ENCODE results near the gene DSCAML1. TPM values are rescaled to one million over a fixed set of nuclear protein-coding genes. Genes with fewer than 3 reads are reported as not detected.
A peak's percentile ranks its signal among the peaks of the same experiment; 100 is the strongest.

The DSCAML1 gene
- total RNA-seq, 2 donors from 2014 or later = 2.8 TPM; not detected in 1

- Mint-ChIP-seq H3K4me1 (no peaks in the 10 kb centered on the region), H3K4me3 (no peak overlapping the region), H3K27me3 (peaks cover 4% of the 10 kb centered on the region), H3K36me3 (ENCODE audit: low read depth) (no peaks in the 10 kb centered on the region), H3K27ac (no peak overlapping the region), H3K9me3 (no peaks in the 10 kb centered on the region)
- no peak for ATAC-seq (replicated peaks)
Measured at GRCh38 chr11:117687776-117688175, 109.2 kb downstream of the DSCAML1 start.

- no peak for ATAC-seq (replicated peaks)
- Mint-ChIP-seq H3K9me3 (no peaks in the 10 kb centered on the region), H3K4me1 (no peaks in the 10 kb centered on the region), H3K27me3 (peaks cover 3% of the 10 kb centered on the region), H3K4me3 (no peak overlapping the region), H3K27ac (no peak overlapping the region), H3K36me3 (ENCODE audit: low read depth) (no peaks in the 10 kb centered on the region)
Measured at GRCh38 chr11:117686711-117687110, 110.3 kb downstream of the DSCAML1 start.

- Mint-ChIP-seq H3K4me3 (no peak overlapping the region), H3K9me3 (no peaks in the 10 kb centered on the region), H3K27ac (no peak overlapping the region), H3K36me3 (ENCODE audit: low read depth) (no peaks in the 10 kb centered on the region), H3K4me1 (no peaks in the 10 kb centered on the region), H3K27me3 (peaks cover 3% of the 10 kb centered on the region)
- ATAC-seq (replicated peaks) = no peak
Measured at GRCh38 chr11:117685566-117685965, 111.5 kb downstream of the DSCAML1 start.

GRCh38 chr11:117684731-117685130, 112.3 kb downstream of the DSCAML1 start:
- Mint-ChIP-seq H3K27ac (no peak overlapping the region), H3K27me3 (peaks cover 3% of the 10 kb centered on the region), H3K4me1 (no peaks in the 10 kb centered on the region), H3K9me3 (no peaks in the 10 kb centered on the region), H3K4me3 (no peak overlapping the region), H3K36me3 (ENCODE audit: low read depth) (no peaks in the 10 kb centered on the region)
- ATAC-seq (replicated peaks) = no peak

- no peaks in the 10 kb centered on the region for H3K36me3 Mint-ChIP-seq (ENCODE audit: low read depth)
Measured at GRCh38 chr11:117684111-117684510, 112.9 kb downstream of the DSCAML1 start.

GRCh38 chr11:117681438-117681837, 115.6 kb downstream of the DSCAML1 start:
- no peak for ATAC-seq (replicated peaks)
- Mint-ChIP-seq H3K27ac (no peak overlapping the region), H3K36me3 (ENCODE audit: low read depth) (no peaks in the 10 kb centered on the region), H3K9me3 (no peaks in the 10 kb centered on the region), H3K27me3 (peaks cover 8% of the 10 kb centered on the region), H3K4me1 (peaks cover 4% of the 10 kb centered on the region), H3K4me3 (no peak overlapping the region)

More at GRCh38 chr11:117684111-117684510, 112.9 kb downstream of the DSCAML1 start:
- Mint-ChIP-seq H3K4me1 (no peaks in the 10 kb centered on the region), H3K27me3 (no peaks in the 10 kb centered on the region), H3K27ac (no peak overlapping the region), H3K4me3 (no peak overlapping the region), H3K9me3 (no peaks in the 10 kb centered on the region)
- no peak for ATAC-seq (replicated peaks)

- H3K4me3 Mint-ChIP-seq = no peak overlapping the region
- no peaks in the 10 kb centered on the region for H3K36me3 Mint-ChIP-seq (ENCODE audit: low read depth)
- H3K27ac Mint-ChIP-seq = no peak overlapping the region
- H3K4me1 Mint-ChIP-seq = peaks cover 4% of the 10 kb centered on the region
- ATAC-seq (replicated peaks) = no peak
- H3K9me3 Mint-ChIP-seq = no peaks in the 10 kb centered on the region
- peaks cover 12% of the 10 kb centered on the region for H3K27me3 Mint-ChIP-seq
Measured at GRCh38 chr11:117679461-117679860, 117.6 kb downstream of the DSCAML1 start.

GRCh38 chr11:117678658-117679406, 118.2 kb downstream of the DSCAML1 start:
- peak overlapping the region; percentile 20 for H3K27ac Mint-ChIP-seq
- H3K4me3 Mint-ChIP-seq = no peak overlapping the region
- H3K36me3 Mint-ChIP-seq (ENCODE audit: low read depth) = no peaks in the 10 kb centered on the region
- peaks cover 4% of the 10 kb centered on the region for H3K4me1 Mint-ChIP-seq
- no peaks in the 10 kb centered on the region for H3K9me3 Mint-ChIP-seq
- no peak for ATAC-seq (replicated peaks)
- peaks cover 15% of the 10 kb centered on the region for H3K27me3 Mint-ChIP-seq

GRCh38 chr11:117677729-117678310, 119.2 kb downstream of the DSCAML1 start:
- peaks cover 24% of the 10 kb centered on the region for H3K27me3 Mint-ChIP-seq
- H3K36me3 Mint-ChIP-seq (ENCODE audit: low read depth) = no peaks in the 10 kb centered on the region
- H3K4me3 Mint-ChIP-seq = no peak overlapping the region
- H3K4me1 Mint-ChIP-seq = peaks cover 4% of the 10 kb centered on the region
- H3K9me3 Mint-ChIP-seq = no peaks in the 10 kb centered on the region
- no peak overlapping the region for H3K27ac Mint-ChIP-seq
- ATAC-seq (replicated peaks) = no peak

GRCh38 chr11:117676501-117676900, 120.5 kb downstream of the DSCAML1 start:
- H3K27ac Mint-ChIP-seq = no peak overlapping the region
- peaks cover 29% of the 10 kb centered on the region for H3K27me3 Mint-ChIP-seq
- no peaks in the 10 kb centered on the region for H3K9me3 Mint-ChIP-seq
- ATAC-seq (replicated peaks) = no peak
- no peak overlapping the region for H3K4me3 Mint-ChIP-seq
- peaks cover 4% of the 10 kb centered on the region for H3K4me1 Mint-ChIP-seq
- no peaks in the 10 kb centered on the region for H3K36me3 Mint-ChIP-seq (ENCODE audit: low read depth)

- Mint-ChIP-seq H3K27ac (no peak overlapping the region), H3K27me3 (peaks cover 28% of the 10 kb centered on the region), H3K4me1 (peaks cover 4% of the 10 kb centered on the region), H3K4me3 (no peak overlapping the region), H3K9me3 (no peaks in the 10 kb centered on the region), H3K36me3 (ENCODE audit: low read depth) (no peaks in the 10 kb centered on the region)
- ATAC-seq (replicated peaks) = no peak
Measured at GRCh38 chr11:117673602-117674001, 123.4 kb downstream of the DSCAML1 start.

GRCh38 chr11:117671370-117671769, 125.6 kb downstream of the DSCAML1 start:
- no peak overlapping the region for H3K27ac Mint-ChIP-seq
- no peaks in the 10 kb centered on the region for H3K36me3 Mint-ChIP-seq (ENCODE audit: low read depth)
- peaks cover 23% of the 10 kb centered on the region for H3K27me3 Mint-ChIP-seq
- H3K4me3 Mint-ChIP-seq = no peak overlapping the region
- no peaks in the 10 kb centered on the region for H3K4me1 Mint-ChIP-seq
- ATAC-seq (replicated peaks) = no peak
- H3K9me3 Mint-ChIP-seq = no peaks in the 10 kb centered on the region

GRCh38 chr11:117670924-117671323, 126.1 kb downstream of the DSCAML1 start:
- Mint-ChIP-seq H3K4me3 (no peak overlapping the region), H3K9me3 (no peaks in the 10 kb centered on the region), H3K4me1 (no peaks in the 10 kb centered on the region), H3K36me3 (ENCODE audit: low read depth) (no peaks in the 10 kb centered on the region), H3K27ac (no peak overlapping the region), H3K27me3 (peaks cover 23% of the 10 kb centered on the region)
- no peak for ATAC-seq (replicated peaks)

- H3K4me3 Mint-ChIP-seq = no peak overlapping the region
- H3K27me3 Mint-ChIP-seq = peaks cover 23% of the 10 kb centered on the region
- no peak for ATAC-seq (replicated peaks)
- no peaks in the 10 kb centered on the region for H3K36me3 Mint-ChIP-seq (ENCODE audit: low read depth)
- no peaks in the 10 kb centered on the region for H3K4me1 Mint-ChIP-seq
- no peak overlapping the region for H3K27ac Mint-ChIP-seq
- no peaks in the 10 kb centered on the region for H3K9me3 Mint-ChIP-seq
Measured at GRCh38 chr11:117670443-117670842, 126.6 kb downstream of the DSCAML1 start.

GRCh38 chr11:117669616-117670015, 127.4 kb downstream of the DSCAML1 start:
- no peak for ATAC-seq (replicated peaks)
- no peaks in the 10 kb centered on the region for H3K9me3 Mint-ChIP-seq
- H3K27ac Mint-ChIP-seq = no peak overlapping the region
- H3K36me3 Mint-ChIP-seq (ENCODE audit: low read depth) = no peaks in the 10 kb centered on the region
- no peaks in the 10 kb centered on the region for H3K4me1 Mint-ChIP-seq
- no peak overlapping the region for H3K4me3 Mint-ChIP-seq
- peaks cover 20% of the 10 kb centered on the region for H3K27me3 Mint-ChIP-seq
